Body of pancreas (tissue), 4 donors: ENCODE data around the gene BEND3.

Source experiments
- POLR2A ChIP-seq, 3 donors: fragments of 450-650 bp; IDR thresholded peaks; one replicate each; pipeline ENCODE4 v1.6.1; 2016; ENCODE audit warnings: antibody characterized with exemption in 3 of 3, mild to moderate bottlenecking in 2 of 3
- TF ChIP-seq, protein P1 (sequence below), 7 experiments: fragments of 450-650 bp in 4 of 7; fragments of 200-600 bp in 3 of 7; sonication (generic) in 3 of 7; IDR thresholded peaks; one replicate each; pipeline ENCODE4 v1.5.1; 2016 to 2019; ENCODE audit warnings: antibody characterized with exemption in 7 of 7

- TF ChIP-seq POLR2A (IDR thresholded peaks at IDR 0.05): peak in 1 of 3 donors; percentile 37
- TF ChIP-seq, protein P1, sequence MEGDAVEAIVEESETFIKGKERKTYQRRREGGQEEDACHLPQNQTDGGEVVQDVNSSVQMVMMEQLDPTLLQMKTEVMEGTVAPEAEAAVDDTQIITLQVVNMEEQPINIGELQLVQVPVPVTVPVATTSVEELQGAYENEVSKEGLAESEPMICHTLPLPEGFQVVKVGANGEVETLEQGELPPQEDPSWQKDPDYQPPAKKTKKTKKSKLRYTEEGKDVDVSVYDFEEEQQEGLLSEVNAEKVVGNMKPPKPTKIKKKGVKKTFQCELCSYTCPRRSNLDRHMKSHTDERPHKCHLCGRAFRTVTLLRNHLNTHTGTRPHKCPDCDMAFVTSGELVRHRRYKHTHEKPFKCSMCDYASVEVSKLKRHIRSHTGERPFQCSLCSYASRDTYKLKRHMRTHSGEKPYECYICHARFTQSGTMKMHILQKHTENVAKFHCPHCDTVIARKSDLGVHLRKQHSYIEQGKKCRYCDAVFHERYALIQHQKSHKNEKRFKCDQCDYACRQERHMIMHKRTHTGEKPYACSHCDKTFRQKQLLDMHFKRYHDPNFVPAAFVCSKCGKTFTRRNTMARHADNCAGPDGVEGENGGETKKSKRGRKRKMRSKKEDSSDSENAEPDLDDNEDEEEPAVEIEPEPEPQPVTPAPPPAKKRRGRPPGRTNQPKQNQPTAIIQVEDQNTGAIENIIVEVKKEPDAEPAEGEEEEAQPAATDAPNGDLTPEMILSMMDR (IDR thresholded peaks at IDR 0.05): no peak
Measured at GRCh38 chr6:107152638-107153430, 37.5 kb upstream of the BEND3 start.
